H9 (cell line): Measurements from ENCODE around the gene MGLL. TPM values are rescaled to one million over a fixed set of nuclear protein-coding genes. Genes with fewer than 3 reads are reported as not detected.

ENCODE experiments used
- DNase-seq: peaks from one replicate; pipeline ENCODE4 v3.0.0-alpha.2; 2017
- H2AFZ ChIP-seq: one replicate; pipeline ENCODE4 v1.6.1; 2013; ENCODE audit warnings: mild to moderate bottlenecking, low read length, control low read depth, moderate library complexity
- H2AK5ac ChIP-seq: 2 replicates; pipeline ENCODE4 v1.6.1; 2013; ENCODE audit warnings: low read length, control low read depth, mixed read lengths; ENCODE audit not compliant: insufficient read length
- H2BK120ac ChIP-seq: one replicate; pipeline ENCODE4 v1.6.1; 2013; ENCODE audit warnings: low read depth, mild to moderate bottlenecking, low read length, control low read depth, inconsistent platforms; ENCODE audit not compliant: poor library complexity, severe bottlenecking
- H2BK12ac ChIP-seq: 2 replicates; pipeline ENCODE4 v1.6.1; 2013; ENCODE audit warnings: low read length, control low read depth, mixed read lengths, low read depth; ENCODE audit not compliant: insufficient read length
- H2BK15ac ChIP-seq: 2 replicates; pipeline ENCODE4 v1.6.1; 2013; ENCODE audit warnings: low read depth, low read length, control low read depth
- H2BK20ac ChIP-seq: one replicate; pipeline ENCODE4 v1.6.1; 2013; ENCODE audit warnings: low read depth, mild to moderate bottlenecking, low read length, control low read depth, inconsistent platforms; ENCODE audit not compliant: poor library complexity, severe bottlenecking
- H2BK5ac ChIP-seq: 2 replicates; pipeline ENCODE4 v1.6.1; 2013; ENCODE audit warnings: low read length, control low read depth, mixed read lengths; ENCODE audit not compliant: insufficient read length
- H3K14ac ChIP-seq: 2 replicates; pipeline ENCODE4 v1.6.1; 2013; ENCODE audit warnings: low read length, control low read depth; ENCODE audit not compliant: insufficient read depth
- H3K18ac ChIP-seq: 2 replicates; pipeline ENCODE4 v1.6.1; 2013; ENCODE audit warnings: low read depth, mild to moderate bottlenecking, mixed read lengths, low read length, control low read depth; ENCODE audit not compliant: insufficient read length
- H3K23ac ChIP-seq: 2 replicates; pipeline ENCODE4 v1.6.1; 2013; ENCODE audit warnings: low read length, control low read depth, mixed read lengths, low read depth; ENCODE audit not compliant: insufficient read length
- H3K23me2 ChIP-seq: 2 replicates; pipeline ENCODE4 v1.6.1; 2013; ENCODE audit warnings: low read depth, mild to moderate bottlenecking, mixed read lengths, low read length, control low read depth; ENCODE audit not compliant: insufficient read length, poor library complexity, severe bottlenecking
- H3K27ac ChIP-seq: 2 replicates; pipeline ENCODE4 v1.5.1; 2013; ENCODE audit warnings: low read length, control low read depth, mixed read lengths, low read depth; ENCODE audit not compliant: insufficient read length
- H3K27me3 ChIP-seq: 2 replicates; pipeline ENCODE4 v1.6.1; 2013; ENCODE audit warnings: low read length, control low read depth, inconsistent platforms; ENCODE audit not compliant: insufficient read depth
- H3K4ac ChIP-seq: 2 replicates; pipeline ENCODE4 v1.6.1; 2013; ENCODE audit warnings: low read depth, mild to moderate bottlenecking, control low read depth, inconsistent platforms, low read length, moderate library complexity
- H3K4me1 ChIP-seq: 2 replicates; pipeline ENCODE4 v1.6.1; 2013; ENCODE audit warnings: low read length, control low read depth, inconsistent platforms; ENCODE audit not compliant: insufficient read depth
- H3K4me2 ChIP-seq: 2 replicates; pipeline ENCODE4 v1.6.1; 2013; ENCODE audit warnings: low read length, control low read depth, mixed read lengths; ENCODE audit not compliant: insufficient read length, insufficient read depth
- H3K56ac ChIP-seq: 2 replicates; pipeline ENCODE4 v1.6.1; 2013; ENCODE audit warnings: low read depth, mild to moderate bottlenecking, mixed read lengths, low read length, control low read depth; ENCODE audit not compliant: insufficient read length
- H3K79me1 ChIP-seq: 2 replicates; pipeline ENCODE4 v1.6.1; 2013; ENCODE audit warnings: low read depth, mild to moderate bottlenecking, moderate library complexity, low read length, control low read depth, inconsistent platforms; ENCODE audit not compliant: insufficient read depth, poor library complexity, severe bottlenecking
- H3K79me2 ChIP-seq: 2 replicates; pipeline ENCODE4 v1.6.1; 2013; ENCODE audit warnings: low read length, control low read depth, inconsistent platforms; ENCODE audit not compliant: insufficient read depth
- H3K9ac ChIP-seq: 2 replicates; pipeline ENCODE4 v1.6.1; 2013; ENCODE audit warnings: low read length, control low read depth, mixed read lengths; ENCODE audit not compliant: insufficient read length; ENCODE audit errors: extremely low read depth
- H3K9me3 ChIP-seq: one replicate; pipeline ENCODE4 v1.6.1; 2013; ENCODE audit warnings: low read depth, low read length, inconsistent platforms; ENCODE audit not compliant: control insufficient read depth
- H3T11ph ChIP-seq: one replicate; pipeline ENCODE4 v1.6.1; 2013; ENCODE audit warnings: mild to moderate bottlenecking, low read length, control low read depth, inconsistent platforms
- H4K20me1 ChIP-seq: one replicate; pipeline ENCODE4 v1.6.1; 2013; ENCODE audit not compliant: control insufficient read depth, insufficient read length, insufficient read depth
- H4K5ac ChIP-seq: 2 replicates; pipeline ENCODE4 v1.6.1; 2013; ENCODE audit warnings: low read depth, mild to moderate bottlenecking, mixed read lengths, low read length, control low read depth; ENCODE audit not compliant: insufficient read length
- H4K8ac ChIP-seq: replicated peaks from 2 replicates; pipeline ENCODE4 v1.6.1; 2013; ENCODE audit warnings: low read length, control low read depth, mixed read lengths, low read depth; ENCODE audit not compliant: insufficient read length
- H4K91ac ChIP-seq: 2 replicates; pipeline ENCODE4 v1.6.1; 2013; ENCODE audit warnings: low read depth, mild to moderate bottlenecking, moderate library complexity, mixed read lengths, low read length, control low read depth; ENCODE audit not compliant: insufficient read length
- H3K27ac Mint-ChIP-seq, 3 experiments: 2 replicates in 2 of 3; 3 replicates in 1 of 3; pipeline ENCODE4 v1.8.0; 2020 to 2021; ENCODE audit warnings: mixed read lengths in 3 of 3, mild to moderate bottlenecking in 1 of 3, moderate library complexity in 1 of 3
- H3K27me3 Mint-ChIP-seq: 2 replicates; pipeline ENCODE4 v1.8.0; 2021; ENCODE audit warnings: low read depth, mild to moderate bottlenecking, moderate library complexity, mixed read lengths
- H3K36me3 Mint-ChIP-seq, 3 experiments: 2 replicates in 2 of 3; 3 replicates in 1 of 3; pipeline ENCODE4 v1.8.0; 2020 to 2021; ENCODE audit warnings: low read depth in 3 of 3, mixed read lengths in 3 of 3; ENCODE audit not compliant: insufficient read depth in 1 of 3
- H3K4me1 Mint-ChIP-seq, 2 experiments: 2 replicates each; pipeline ENCODE4 v1.8.0; 2020; ENCODE audit warnings: mixed read lengths in 2 of 2
- H3K4me3 Mint-ChIP-seq, 2 experiments: 2 replicates in 1 of 2; 3 replicates in 1 of 2; pipeline ENCODE4 v1.8.0; 2020 to 2021; ENCODE audit warnings: mild to moderate bottlenecking in 2 of 2, mixed read lengths in 2 of 2, moderate library complexity in 1 of 2
- H3K9me3 Mint-ChIP-seq, 2 experiments: 2 replicates in 1 of 2; 3 replicates in 1 of 2; pipeline ENCODE4 v1.8.0; 2020; ENCODE audit warnings: mild to moderate bottlenecking in 2 of 2, mixed read lengths in 2 of 2, moderate library complexity in 1 of 2
- WGBS: extraction: QIAGEN DNeasy Blood & Tissue Kit; methylation state at CpG from one replicate; pipeline ENCODE4 v1.1.7; 2013; ENCODE audit warnings: missing lambda C conversion rate, low lambda C conversion rate, mixed read lengths; ENCODE audit not compliant: insufficient read length; ENCODE audit errors: extremely low coverage; 5-methylcytosine and 5-hydroxymethylcytosine counted together
- total RNA-seq: library from RNA; stranded (reverse); gene quantifications from 2 replicates; pipeline ENCODE4 v1.2.1, GENCODE V29; 2021
- TF ChIP-seq, protein P1 (sequence below): fragments of 200-600 bp; sonication (generic); conservative IDR thresholded peaks from 3 replicates; pipeline ENCODE4 v1.8.0; 2021; ENCODE audit warnings: antibody characterized with exemption, mild to moderate bottlenecking

Gene MGLL
- total RNA-seq, 1 experiment from 2014 or later: 0.11 TPM

DNA sequence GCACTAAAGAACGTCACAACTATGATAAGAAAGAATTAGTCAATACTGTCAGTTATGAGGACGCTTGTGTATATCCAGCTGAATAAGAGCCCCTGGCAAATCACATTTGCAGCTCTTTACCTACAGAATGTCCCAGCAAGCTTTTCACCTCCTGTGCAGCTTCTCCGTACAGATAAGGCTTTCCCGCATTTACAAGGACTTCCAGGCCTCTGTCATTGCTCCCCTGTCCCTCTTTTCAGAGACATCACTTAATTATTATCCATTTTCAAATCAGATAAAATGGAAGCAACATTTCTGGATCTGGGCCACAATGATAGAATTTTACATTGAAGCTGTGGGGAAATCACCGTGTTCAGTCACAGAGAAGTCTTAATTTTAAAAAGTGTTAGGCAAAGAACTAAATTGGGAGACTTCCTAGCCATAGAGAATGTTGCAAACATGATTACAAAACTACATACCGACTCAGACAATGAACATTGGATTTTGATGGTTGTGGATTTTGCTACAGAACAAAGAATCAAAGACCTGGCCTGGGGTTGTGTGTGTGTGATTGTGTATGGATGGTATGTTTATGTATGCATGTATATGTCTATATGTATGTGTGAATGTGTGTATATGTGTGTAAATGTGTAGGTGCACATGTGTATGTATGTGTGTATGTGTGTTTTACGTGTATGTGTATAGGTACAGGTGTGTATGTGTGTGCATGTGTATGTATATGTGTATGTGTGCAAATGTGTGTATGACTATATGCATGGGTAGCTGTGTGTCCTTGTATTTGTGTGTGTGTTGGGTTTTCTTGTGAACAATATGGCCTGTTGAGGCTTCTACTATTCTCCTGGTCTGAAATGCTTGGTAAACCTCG lies 41.5 kb downstream of the MGLL start:
- H3K27me3 Mint-ChIP-seq: no peaks in the 10 kb centered on the region; the same call in 1 of the 2 replicates
- no peak overlapping the region for H3K9ac ChIP-seq
- no peak overlapping the region for H3T11ph ChIP-seq

More for the DNA sequence above, 41.5 kb downstream of the MGLL start:
- peaks cover 0 to 11% of the 10 kb centered on the region in 2 experiments; a peak in 4 of 5 replicates for H3K9me3 Mint-ChIP-seq
- H3K4me1 Mint-ChIP-seq: peaks cover 0 to 8% of the 10 kb centered on the region in 2 experiments; a peak in 2 of 4 replicates
- peaks cover 0 to 4% (median 3%) of the 10 kb centered on the region in 3 experiments; a peak in 2 of 7 replicates for H3K36me3 Mint-ChIP-seq
- no peak overlapping the region for H3K4ac ChIP-seq
- H2BK20ac ChIP-seq: no peak overlapping the region
- no peak overlapping the region for H3K18ac ChIP-seq
- H3K79me2 ChIP-seq: no peaks in the 10 kb centered on the region
- H4K20me1 ChIP-seq: no peaks in the 10 kb centered on the region
- H3K27me3 ChIP-seq: no peaks in the 10 kb centered on the region
- TF ChIP-seq, protein P1, sequence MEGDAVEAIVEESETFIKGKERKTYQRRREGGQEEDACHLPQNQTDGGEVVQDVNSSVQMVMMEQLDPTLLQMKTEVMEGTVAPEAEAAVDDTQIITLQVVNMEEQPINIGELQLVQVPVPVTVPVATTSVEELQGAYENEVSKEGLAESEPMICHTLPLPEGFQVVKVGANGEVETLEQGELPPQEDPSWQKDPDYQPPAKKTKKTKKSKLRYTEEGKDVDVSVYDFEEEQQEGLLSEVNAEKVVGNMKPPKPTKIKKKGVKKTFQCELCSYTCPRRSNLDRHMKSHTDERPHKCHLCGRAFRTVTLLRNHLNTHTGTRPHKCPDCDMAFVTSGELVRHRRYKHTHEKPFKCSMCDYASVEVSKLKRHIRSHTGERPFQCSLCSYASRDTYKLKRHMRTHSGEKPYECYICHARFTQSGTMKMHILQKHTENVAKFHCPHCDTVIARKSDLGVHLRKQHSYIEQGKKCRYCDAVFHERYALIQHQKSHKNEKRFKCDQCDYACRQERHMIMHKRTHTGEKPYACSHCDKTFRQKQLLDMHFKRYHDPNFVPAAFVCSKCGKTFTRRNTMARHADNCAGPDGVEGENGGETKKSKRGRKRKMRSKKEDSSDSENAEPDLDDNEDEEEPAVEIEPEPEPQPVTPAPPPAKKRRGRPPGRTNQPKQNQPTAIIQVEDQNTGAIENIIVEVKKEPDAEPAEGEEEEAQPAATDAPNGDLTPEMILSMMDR: no peak
- no peaks in the 10 kb centered on the region for H3K4me1 ChIP-seq
- no peak overlapping the region for H3K14ac ChIP-seq
- no peak overlapping the region for H2AK5ac ChIP-seq
- DNase-seq: no peak
- H3K23ac ChIP-seq: no peak overlapping the region
- no peak overlapping the region for H4K5ac ChIP-seq
- no peaks in the 10 kb centered on the region for H3K9me3 ChIP-seq
- H4K91ac ChIP-seq: no peak overlapping the region
- no peak overlapping the region for H3K27ac Mint-ChIP-seq
- WGBS: no CpG with 5 or more reads among the region's 8 CpGs
- no peak overlapping the region for H2AFZ ChIP-seq
- H3K4me3 Mint-ChIP-seq: no peak overlapping the region
- H2BK5ac ChIP-seq: no peak overlapping the region
- H2BK12ac ChIP-seq: no peak overlapping the region
- H3K56ac ChIP-seq: no peak overlapping the region
- H2BK15ac ChIP-seq: no peak overlapping the region
- no peak overlapping the region for H4K8ac ChIP-seq
- H3K23me2 ChIP-seq: no peaks in the 10 kb centered on the region
- H3K79me1 ChIP-seq: no peaks in the 10 kb centered on the region
- H2BK120ac ChIP-seq: no peak overlapping the region
- H3K27ac ChIP-seq: no peak overlapping the region
- no peak overlapping the region for H3K4me2 ChIP-seq
